Measurements from ENCODE around the gene ENDOV.

- TF ChIP-seq EZH2 (IDR thresholded peaks at IDR 0.05) (no peak), POLR2AphosphoS5 (IDR thresholded peaks at IDR 0.05; ENCODE audit: borderline replicate concordance, low read depth, low read length) (no peak), FOXP2 (optimal IDR thresholded peaks at IDR 0.05; ENCODE audit: control extremely low read depth, extremely low read length, insufficient read depth) (no peak)
These were observed 37.2 kb upstream of the ENDOV start for GRCh38 chr17:80377798-80378197.

All from SK-N-MC (cell line).